HepG2 (cell line): ENCODE measurements around the gene CSNK1D. TPM values are rescaled to one million over a fixed set of nuclear protein-coding genes. Genes with fewer than 3 reads are reported as not detected.

Experiments
- ARHGAP35 ChIP-seq: sonication (generic); formaldehyde crosslinking; IDR thresholded peaks from 2 replicates; pipeline ENCODE4 v1.9.0; 2022; ENCODE audit warnings: mild to moderate bottlenecking, inconsistent platforms, moderate library complexity, missing genetic modification reagents, borderline replicate concordance
- HCFC1 ChIP-seq: fragments of 150-350 bp; IDR thresholded peaks from 2 replicates; pipeline ENCODE4 v1.6.1; 2014; ENCODE audit warnings: low read depth, low read length
- KDM4B ChIP-seq: sonication (generic); formaldehyde crosslinking; IDR thresholded peaks from 2 replicates; pipeline ENCODE4 v1.4.0; 2020; ENCODE audit warnings: missing genetic modification reagents
- MAX ChIP-seq: IDR thresholded peaks from 2 replicates; pipeline ENCODE4 v1.6.1; 2012; ENCODE audit warnings: inconsistent platforms
- MXI1 ChIP-seq: IDR thresholded peaks from 3 replicates; pipeline ENCODE4 v1.6.1; 2012; ENCODE audit warnings: low read depth, low read length, inconsistent platforms, borderline replicate concordance
- PRDM15 ChIP-seq: sonication (generic); formaldehyde crosslinking; IDR thresholded peaks from 2 replicates; pipeline ENCODE4 v1.4.0; 2020; ENCODE audit warnings: missing genetic modification reagents
- U2AF2 ChIP-seq: fragments of 200-400 bp; formaldehyde crosslinking; IDR thresholded peaks from 2 replicates; pipeline ENCODE4 v1.6.1; 2017; ENCODE audit warnings: low read depth, mild to moderate bottlenecking, low read length
- ZMYM3 ChIP-seq: sonication (generic); formaldehyde crosslinking; IDR thresholded peaks from 2 replicates; pipeline ENCODE4 v1.5.1; 2020; ENCODE audit warnings: mild to moderate bottlenecking, missing genetic modification reagents
- ZNF33B ChIP-seq: sonication (generic); formaldehyde crosslinking; IDR thresholded peaks from 2 replicates; pipeline ENCODE4 v1.5.1; 2020; ENCODE audit warnings: mild to moderate bottlenecking, missing genetic modification reagents
- ZNF451 ChIP-seq: sonication (generic); formaldehyde crosslinking; IDR thresholded peaks from 2 replicates; pipeline ENCODE4 v1.5.0; 2020; ENCODE audit warnings: mild to moderate bottlenecking, missing genetic modification reagents
- ZNF577 ChIP-seq: sonication (generic); formaldehyde crosslinking; IDR thresholded peaks from 2 replicates; pipeline ENCODE4 v1.4.0; 2020; ENCODE audit warnings: mild to moderate bottlenecking, low read depth, missing genetic modification reagents, borderline replicate concordance
- ZNF614 ChIP-seq: IDR thresholded peaks from 2 replicates; pipeline ENCODE4 v1.6.1; 2018; ENCODE audit warnings: missing biosample characterization, missing genetic modification reagents, inconsistent platforms, borderline replicate concordance
- ZNF839 ChIP-seq: sonication (generic); formaldehyde crosslinking; IDR thresholded peaks from 2 replicates; pipeline ENCODE4 v1.4.0; 2020; ENCODE audit warnings: missing genetic modification reagents, mild to moderate bottlenecking, borderline replicate concordance
- ZSCAN9 ChIP-seq: IDR thresholded peaks from 2 replicates; pipeline ENCODE4 v1.6.1; 2016; ENCODE audit warnings: borderline replicate concordance
- polyA plus RNA-seq, 8 experiments: library from polyadenylated mRNA; depleted of rRNA in 3 of 8; stranded (reverse) in 7 of 8; unstranded in 1 of 8; fragments of >200 nt; fragmentation: Illumina TruSeq in 4 of 8; extraction: Trizol in 4 of 8; gene quantifications; 2 replicates each; pipeline versions ENCODE4 v1.2.1 to v1.2.3, GENCODE V29; 2011 to 2016; ENCODE audit warnings: low read depth in 4 of 8, missing spikeins in 1 of 8, mixed read lengths in 1 of 8; ENCODE audit not compliant: insufficient read depth in 1 of 8
- total RNA-seq, 5 experiments: library from RNA; depleted of rRNA; stranded (reverse); fragments of >200 nt; fragmentation: Illumina TruSeq; extraction: Trizol; gene quantifications; 2 replicates each; pipeline ENCODE4 v1.2.3, GENCODE V29; 2016; ENCODE audit warnings: low read depth in 1 of 5
- TF ChIP-seq, protein P1 (sequence below): sonication (generic); formaldehyde crosslinking; IDR thresholded peaks from 2 replicates; pipeline ENCODE4 v1.4.0; 2020; ENCODE audit warnings: mild to moderate bottlenecking, missing genetic modification reagents
- TF ChIP-seq, protein P2 (sequence below): sonication (generic); formaldehyde crosslinking; IDR thresholded peaks from 2 replicates; pipeline ENCODE4 v1.4.0; 2020; ENCODE audit warnings: missing genetic modification reagents
- TF ChIP-seq, protein P3 (sequence below): IDR thresholded peaks from 2 replicates; pipeline ENCODE4 v1.6.1; 2016; ENCODE audit warnings: low read depth, missing genetic modification reagents, missing compliant biosample characterization

CSNK1D gene
- total and polyA plus RNA-seq, 2 of the 13 experiments (the other 11 are each of a cell fraction or from before 2014, with no cell fraction given) = 31.5 to 128 TPM

DNA sequence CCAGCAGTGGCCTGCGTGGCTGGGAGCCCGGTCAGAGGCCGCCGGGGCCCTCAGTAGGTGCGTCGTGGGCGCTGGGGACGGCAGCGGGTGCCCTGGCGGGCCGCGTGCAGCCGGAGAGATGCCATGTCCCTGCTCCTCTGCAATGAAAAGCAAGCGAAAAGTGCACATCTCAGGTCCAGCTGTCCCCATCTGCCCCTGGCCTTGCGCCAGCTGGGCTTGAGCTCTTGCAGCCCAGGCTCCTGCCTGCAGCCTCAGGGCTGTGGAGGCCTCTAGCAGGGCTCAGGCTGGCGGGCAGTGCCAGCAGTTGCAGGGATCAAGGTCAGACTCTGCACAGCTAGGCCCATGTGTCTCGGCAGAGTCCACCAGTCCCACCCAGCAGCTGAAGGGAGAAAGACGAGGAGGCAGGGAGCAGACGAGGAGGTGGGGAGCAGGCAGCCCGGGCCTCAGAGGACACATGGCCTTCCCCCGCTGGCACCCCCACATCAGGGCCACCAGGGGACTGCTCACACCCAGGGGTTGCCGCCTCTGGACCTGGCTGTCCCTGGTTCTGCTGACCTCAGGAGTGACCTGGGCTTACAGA lies 33.5 kb downstream of the CSNK1D start (continued):
- TF ChIP-seq PRDM15 (CRISPR knock-in tag) = 0 out of 2 replicates have a peak, but pooled peaks have one; percentile 26
- TF ChIP-seq MAX = no peak
- no peak for TF ChIP-seq ZNF614
- TF ChIP-seq ZNF451 (CRISPR knock-in tag) = peak; percentile 30; the same call in 1 of the 2 replicates
- TF ChIP-seq ZMYM3 = peak; percentile 39; the same call in 1 of the 2 replicates
- no peak for TF ChIP-seq KDM4B (CRISPR knock-in tag)
- TF ChIP-seq MXI1 = peak; percentile 72; the same call in 1 of the 3 replicates
- TF ChIP-seq ZNF839 = no peak
- TF ChIP-seq, protein P1, sequence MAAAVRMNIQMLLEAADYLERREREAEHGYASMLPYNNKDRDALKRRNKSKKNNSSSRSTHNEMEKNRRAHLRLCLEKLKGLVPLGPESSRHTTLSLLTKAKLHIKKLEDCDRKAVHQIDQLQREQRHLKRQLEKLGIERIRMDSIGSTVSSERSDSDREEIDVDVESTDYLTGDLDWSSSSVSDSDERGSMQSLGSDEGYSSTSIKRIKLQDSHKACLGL (CRISPR knock-in tag) = peak; percentile 53; the same call in 1 of the 2 replicates
- TF ChIP-seq, protein P2, sequence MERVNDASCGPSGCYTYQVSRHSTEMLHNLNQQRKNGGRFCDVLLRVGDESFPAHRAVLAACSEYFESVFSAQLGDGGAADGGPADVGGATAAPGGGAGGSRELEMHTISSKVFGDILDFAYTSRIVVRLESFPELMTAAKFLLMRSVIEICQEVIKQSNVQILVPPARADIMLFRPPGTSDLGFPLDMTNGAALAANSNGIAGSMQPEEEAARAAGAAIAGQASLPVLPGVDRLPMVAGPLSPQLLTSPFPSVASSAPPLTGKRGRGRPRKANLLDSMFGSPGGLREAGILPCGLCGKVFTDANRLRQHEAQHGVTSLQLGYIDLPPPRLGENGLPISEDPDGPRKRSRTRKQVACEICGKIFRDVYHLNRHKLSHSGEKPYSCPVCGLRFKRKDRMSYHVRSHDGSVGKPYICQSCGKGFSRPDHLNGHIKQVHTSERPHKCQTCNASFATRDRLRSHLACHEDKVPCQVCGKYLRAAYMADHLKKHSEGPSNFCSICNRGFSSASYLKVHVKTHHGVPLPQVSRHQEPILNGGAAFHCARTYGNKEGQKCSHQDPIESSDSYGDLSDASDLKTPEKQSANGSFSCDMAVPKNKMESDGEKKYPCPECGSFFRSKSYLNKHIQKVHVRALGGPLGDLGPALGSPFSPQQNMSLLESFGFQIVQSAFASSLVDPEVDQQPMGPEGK (CRISPR knock-in tag) = peak; percentile 28; the same call in 1 of the 2 replicates
- TF ChIP-seq ARHGAP35 (CRISPR knock-in tag) = no peak; the same call in none of the 2 replicates
- no peak for TF ChIP-seq ZSCAN9
- TF ChIP-seq ZNF33B (CRISPR knock-in tag) = no peak; the same call in 1 of the 2 replicates
- TF ChIP-seq HCFC1 = no peak; the same call in 1 of the 2 replicates
- 0 out of 2 replicates have a peak, but pooled peaks have one; percentile 18 for TF ChIP-seq U2AF2
- TF ChIP-seq, protein P3, sequence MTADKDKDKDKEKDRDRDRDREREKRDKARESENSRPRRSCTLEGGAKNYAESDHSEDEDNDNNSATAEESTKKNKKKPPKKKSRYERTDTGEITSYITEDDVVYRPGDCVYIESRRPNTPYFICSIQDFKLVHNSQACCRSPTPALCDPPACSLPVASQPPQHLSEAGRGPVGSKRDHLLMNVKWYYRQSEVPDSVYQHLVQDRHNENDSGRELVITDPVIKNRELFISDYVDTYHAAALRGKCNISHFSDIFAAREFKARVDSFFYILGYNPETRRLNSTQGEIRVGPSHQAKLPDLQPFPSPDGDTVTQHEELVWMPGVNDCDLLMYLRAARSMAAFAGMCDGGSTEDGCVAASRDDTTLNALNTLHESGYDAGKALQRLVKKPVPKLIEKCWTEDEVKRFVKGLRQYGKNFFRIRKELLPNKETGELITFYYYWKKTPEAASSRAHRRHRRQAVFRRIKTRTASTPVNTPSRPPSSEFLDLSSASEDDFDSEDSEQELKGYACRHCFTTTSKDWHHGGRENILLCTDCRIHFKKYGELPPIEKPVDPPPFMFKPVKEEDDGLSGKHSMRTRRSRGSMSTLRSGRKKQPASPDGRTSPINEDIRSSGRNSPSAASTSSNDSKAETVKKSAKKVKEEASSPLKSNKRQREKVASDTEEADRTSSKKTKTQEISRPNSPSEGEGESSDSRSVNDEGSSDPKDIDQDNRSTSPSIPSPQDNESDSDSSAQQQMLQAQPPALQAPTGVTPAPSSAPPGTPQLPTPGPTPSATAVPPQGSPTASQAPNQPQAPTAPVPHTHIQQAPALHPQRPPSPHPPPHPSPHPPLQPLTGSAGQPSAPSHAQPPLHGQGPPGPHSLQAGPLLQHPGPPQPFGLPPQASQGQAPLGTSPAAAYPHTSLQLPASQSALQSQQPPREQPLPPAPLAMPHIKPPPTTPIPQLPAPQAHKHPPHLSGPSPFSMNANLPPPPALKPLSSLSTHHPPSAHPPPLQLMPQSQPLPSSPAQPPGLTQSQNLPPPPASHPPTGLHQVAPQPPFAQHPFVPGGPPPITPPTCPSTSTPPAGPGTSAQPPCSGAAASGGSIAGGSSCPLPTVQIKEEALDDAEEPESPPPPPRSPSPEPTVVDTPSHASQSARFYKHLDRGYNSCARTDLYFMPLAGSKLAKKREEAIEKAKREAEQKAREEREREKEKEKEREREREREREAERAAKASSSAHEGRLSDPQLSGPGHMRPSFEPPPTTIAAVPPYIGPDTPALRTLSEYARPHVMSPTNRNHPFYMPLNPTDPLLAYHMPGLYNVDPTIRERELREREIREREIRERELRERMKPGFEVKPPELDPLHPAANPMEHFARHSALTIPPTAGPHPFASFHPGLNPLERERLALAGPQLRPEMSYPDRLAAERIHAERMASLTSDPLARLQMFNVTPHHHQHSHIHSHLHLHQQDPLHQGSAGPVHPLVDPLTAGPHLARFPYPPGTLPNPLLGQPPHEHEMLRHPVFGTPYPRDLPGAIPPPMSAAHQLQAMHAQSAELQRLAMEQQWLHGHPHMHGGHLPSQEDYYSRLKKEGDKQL (CRISPR knock-in tag) = no peak
- TF ChIP-seq ZNF577 = no peak
